Mesenteric fat pad (tissue), 1 donor: ENCODE results near the gene DDX28. TPM values are rescaled to one million over a fixed set of nuclear protein-coding genes. Genes with fewer than 3 reads are reported as not detected.
A peak's percentile ranks its signal among the peaks of the same experiment; 100 is the strongest.
"Not testable (repeated sequence)": the region's sequence is repeated elsewhere in the genome, so short reads cannot be mapped to it uniquely, and the experiment has no call there.

Experiments used
- DNase-seq: peaks from one replicate; pipeline ENCODE4 v3.0.0-alpha.2; 2020; ENCODE audit warnings: low spot score
- total RNA-seq: library from RNA; stranded (reverse); fragmentation: NEBNext Ultra II Directional; extraction: Animal tissue kit (Norgen Biotek cat#: 25700); gene quantifications from one replicate; pipeline ENCODE4 v1.2.1, GENCODE V29; 2021
- donor health status: DM: yes; HTN: yes; CAD: no.

DDX28 gene
- total RNA-seq, 1 donor from 2014 or later = 7.8 TPM

- no peak for DNase-seq
These were observed 27.6 kb downstream of the DDX28 start for GRCh38 chr16:67995423-67995822.

- DNase-seq = not testable (repeated sequence)
These were observed 29.0 kb downstream of the DDX28 start for GRCh38 chr16:67994040-67994408.

GRCh38 chr16:67993207-67994039 lies 29.6 kb downstream of the DDX28 start:
- peak; percentile 95 for DNase-seq

GRCh38 chr16:67992661-67993206 lies 30.3 kb downstream of the DDX28 start:
- DNase-seq = no peak

GRCh38 chr16:67990018-67990386 lies 33.0 kb downstream of the DDX28 start:
- DNase-seq = no peak

- no peak for DNase-seq
These were observed 33.6 kb downstream of the DDX28 start for GRCh38 chr16:67989322-67990017.

GRCh38 chr16:67988675-67989074 lies 34.4 kb downstream of the DDX28 start:
- no peak for DNase-seq

GRCh38 chr16:67987460-67988160 lies 35.4 kb downstream of the DDX28 start:
- no peak for DNase-seq

GRCh38 chr16:67986949-67987348 lies 36.1 kb downstream of the DDX28 start:
- DNase-seq = no peak

GRCh38 chr16:67982011-67982696 lies 40.9 kb downstream of the DDX28 start:
- no peak for DNase-seq

- DNase-seq = no peak
These were observed 42.9 kb downstream of the DDX28 start, which contains the start of gene DPEP3 for GRCh38 chr16:67979955-67980678. TSS of gene DPEP3 (minus strand) at chr16:67980499. CDS start at chr16:67980380, 119 bp downstream.

GRCh38 chr16:67977469-67978227 lies 45.4 kb downstream of the DDX28 start:
- no peak for DNase-seq

- DNase-seq = no peak
These were observed 46.0 kb downstream of the DDX28 start for GRCh38 chr16:67977005-67977404.

- DNase-seq = no peak
These were observed 46.8 kb downstream of the DDX28 start for GRCh38 chr16:67976205-67976604.

GRCh38 chr16:67975321-67976105 lies 47.5 kb downstream of the DDX28 start:
- DNase-seq = no peak

GRCh38 chr16:67972285-67972684 lies 50.7 kb downstream of the DDX28 start:
- DNase-seq = not testable (repeated sequence)

- DNase-seq = no peak
These were observed 51.9 kb downstream of the DDX28 start for GRCh38 chr16:67971111-67971510.
